GM12875 (cell line): ENCODE measurements around the gene HSD17B8.

Experiments
- H3K4me3 ChIP-seq: one replicate; pipeline ENCODE4 v1.5.1; 2011; ENCODE audit warnings: low read depth, low read length, control low read depth
- CTCF ChIP-seq: IDR thresholded peaks from 2 replicates; pipeline ENCODE4 v1.5.1; 2011; ENCODE audit warnings: low read depth, mild to moderate bottlenecking, control low read depth, inconsistent platforms, low read length, moderate library complexity, borderline replicate concordance; ENCODE audit not compliant: insufficient read depth

Gene HSD17B8

GRCh38 chr6:33167374-33168283, 36.8 kb upstream of the HSD17B8 start:
- no peak overlapping the region for H3K4me3 ChIP-seq
- TF ChIP-seq CTCF = no peak

GRCh38 chr6:33168284-33168601, 36.2 kb upstream of the HSD17B8 start:
- no peak for TF ChIP-seq CTCF
- H3K4me3 ChIP-seq = no peak overlapping the region

- no peak overlapping the region for H3K4me3 ChIP-seq
- TF ChIP-seq CTCF = no peak
Observed at GRCh38 chr6:33168639-33169038, 35.8 kb upstream of the HSD17B8 start.

DNA sequence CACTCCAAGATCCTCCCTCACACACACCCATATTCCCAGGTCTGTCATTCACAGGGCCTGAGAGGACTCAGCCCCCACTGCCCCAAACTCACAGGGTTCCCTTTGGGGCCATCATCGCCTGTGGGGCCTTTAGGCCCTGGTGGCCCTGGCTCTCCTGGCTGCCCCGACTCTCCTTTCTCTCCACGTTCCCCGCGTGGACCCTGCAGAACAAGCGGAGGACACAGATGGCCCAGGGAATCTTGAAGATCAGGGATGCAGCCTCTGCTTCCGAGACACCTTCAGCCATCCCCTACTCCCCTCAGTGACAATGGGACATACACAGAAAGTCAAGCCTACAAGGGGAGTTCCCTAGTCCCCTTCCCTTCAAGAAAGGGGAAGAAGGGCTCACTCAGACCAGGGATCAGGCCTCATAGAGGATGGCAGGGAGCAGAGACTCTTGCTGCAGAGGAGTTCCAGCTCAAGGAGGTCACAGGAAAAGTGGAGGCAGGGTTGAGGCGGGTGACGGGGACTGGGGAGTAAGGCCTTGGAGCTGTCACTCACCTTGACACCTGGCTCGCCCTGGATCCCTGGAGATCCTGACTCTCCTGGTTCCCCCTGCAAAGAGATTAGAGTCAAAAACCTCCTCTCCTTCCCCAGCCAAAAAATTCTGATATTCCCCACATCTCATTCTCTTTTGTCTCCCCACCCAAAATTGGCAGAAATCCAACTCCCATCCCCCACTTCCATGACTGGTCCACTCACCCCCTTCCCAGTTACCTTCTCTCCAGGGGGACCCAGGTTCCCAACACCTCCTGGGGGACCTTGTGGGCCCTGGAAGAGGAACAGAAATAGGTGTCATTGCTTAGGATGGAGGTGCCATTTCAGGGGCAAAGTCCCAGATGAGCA, 34.9 kb upstream of the HSD17B8 start:
- no peak for TF ChIP-seq CTCF
- H3K4me3 ChIP-seq = no peak overlapping the region

DNA sequence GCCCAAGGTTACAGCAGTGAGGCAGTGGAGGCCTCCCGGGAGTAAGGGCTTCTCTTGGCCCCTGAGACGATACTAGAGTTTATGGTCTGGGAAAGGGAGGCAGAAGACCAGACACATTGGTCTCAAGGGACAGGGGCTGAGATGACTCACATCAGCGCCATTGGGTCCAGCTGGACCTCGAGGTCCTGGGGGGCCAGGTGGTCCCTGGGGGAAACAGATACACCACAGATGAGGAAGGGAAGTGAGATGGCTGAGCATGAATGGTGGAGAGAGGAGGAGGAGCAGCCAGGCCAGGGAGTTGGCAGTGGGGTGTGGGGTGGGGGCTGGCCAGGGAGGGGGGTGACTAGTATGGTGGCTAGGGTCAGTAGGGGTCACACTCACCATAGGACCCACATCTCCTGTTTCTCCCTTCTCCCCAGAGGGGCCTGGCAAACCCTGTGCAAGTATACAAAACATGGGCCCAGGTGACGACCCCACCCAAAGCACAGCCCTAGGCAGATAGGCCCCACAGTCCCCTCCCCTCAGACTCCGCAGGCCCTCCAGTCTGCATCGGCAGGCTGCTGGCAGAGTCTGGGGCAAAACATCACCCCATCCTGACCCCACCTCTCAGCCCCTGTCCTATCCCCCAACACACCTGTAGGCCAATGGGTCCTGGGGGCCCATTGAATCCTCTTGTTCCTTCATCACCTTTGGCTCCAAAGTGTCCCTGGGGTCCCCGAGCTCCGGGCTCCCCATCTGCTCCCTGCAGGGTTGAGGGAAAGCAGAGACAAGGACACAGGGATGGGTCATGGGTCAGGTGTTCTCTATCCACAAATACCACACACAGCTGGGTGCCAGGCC, 34.1 kb upstream of the HSD17B8 start:
- no peak overlapping the region for H3K4me3 ChIP-seq
- TF ChIP-seq CTCF = no peak

- no peak for TF ChIP-seq CTCF
- H3K4me3 ChIP-seq = no peak overlapping the region
Observed at GRCh38 chr6:33171016-33171879, 33.2 kb upstream of the HSD17B8 start.
